ENCODE results near the gene OR5H15.
"Not testable (repeated sequence)": the region's sequence is repeated elsewhere in the genome, so short reads cannot be mapped to it uniquely, and the experiment has no call there.

OR5H15 gene

DNA sequence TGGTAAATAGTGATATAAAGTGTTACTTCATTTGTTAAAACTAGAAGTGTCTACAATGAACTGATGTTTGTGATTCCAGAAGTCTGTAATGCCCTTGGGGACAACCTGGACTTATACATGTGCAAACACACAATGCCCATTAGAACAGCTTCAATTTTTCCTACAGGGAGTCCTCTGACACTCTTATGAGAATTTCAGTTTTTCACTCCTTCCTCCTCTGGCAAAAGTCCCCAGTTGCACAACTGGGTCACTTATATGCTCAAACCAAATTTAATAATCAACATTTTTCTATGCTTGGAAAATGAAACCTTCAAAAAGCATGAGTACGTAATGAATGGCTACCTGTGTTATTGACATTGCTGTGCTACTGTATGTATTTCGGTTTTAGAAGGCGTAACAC, at the start of gene OR5H15:
Gene OR5H15 (plus strand): TSS at position 301 of the 400 bp plus-strand sequence. CDS start 2,004 bp downstream, outside the sequence.
- no peak for DNase-seq

DNA sequence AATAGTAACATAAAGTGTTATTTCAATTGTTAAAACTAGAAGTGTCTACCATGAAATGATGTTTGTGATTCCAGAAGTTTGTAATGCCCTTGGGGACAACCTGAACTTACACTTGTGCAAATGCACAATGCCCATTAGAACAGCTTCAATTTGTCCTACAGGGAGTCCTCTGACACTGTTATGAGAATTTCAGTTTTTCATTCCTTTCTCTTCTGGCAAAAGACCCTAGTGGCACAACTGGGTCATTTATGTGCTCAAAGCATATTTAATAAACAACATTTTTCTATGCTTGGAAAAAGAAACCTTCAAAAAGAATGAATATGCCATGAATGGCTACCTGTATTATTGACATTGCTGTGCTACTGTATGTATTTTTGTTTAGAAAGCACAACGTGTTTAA, 36.1 kb upstream of the OR5H15 start, which contains the start of gene OR5H1:
Gene OR5H1 (plus strand): TSS at position 301 of the 400 bp plus-strand sequence. CDS start 1,977 bp downstream, outside the sequence.
- DNase-seq, result no peak

DNA sequence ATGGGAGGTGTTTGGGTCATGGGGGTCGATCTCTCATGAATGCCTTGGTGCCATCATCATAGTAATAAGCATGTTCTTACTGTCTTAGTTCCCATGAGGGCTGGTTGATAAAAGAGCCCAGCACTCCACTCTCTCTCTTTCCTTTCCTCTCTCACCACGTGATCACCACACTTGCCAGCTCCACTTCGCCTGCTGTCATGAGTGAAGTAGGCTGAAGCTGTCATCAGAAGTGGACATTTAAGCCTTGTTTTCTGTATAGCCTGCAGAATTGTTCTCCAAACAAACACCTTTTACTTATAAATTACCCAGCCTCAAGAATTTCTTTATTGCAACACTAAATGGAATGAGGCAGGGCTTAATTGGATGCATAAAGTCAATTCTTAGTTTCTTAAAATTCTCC, 29.9 kb upstream of the OR5H15 start:
- no peak for DNase-seq

DNA sequence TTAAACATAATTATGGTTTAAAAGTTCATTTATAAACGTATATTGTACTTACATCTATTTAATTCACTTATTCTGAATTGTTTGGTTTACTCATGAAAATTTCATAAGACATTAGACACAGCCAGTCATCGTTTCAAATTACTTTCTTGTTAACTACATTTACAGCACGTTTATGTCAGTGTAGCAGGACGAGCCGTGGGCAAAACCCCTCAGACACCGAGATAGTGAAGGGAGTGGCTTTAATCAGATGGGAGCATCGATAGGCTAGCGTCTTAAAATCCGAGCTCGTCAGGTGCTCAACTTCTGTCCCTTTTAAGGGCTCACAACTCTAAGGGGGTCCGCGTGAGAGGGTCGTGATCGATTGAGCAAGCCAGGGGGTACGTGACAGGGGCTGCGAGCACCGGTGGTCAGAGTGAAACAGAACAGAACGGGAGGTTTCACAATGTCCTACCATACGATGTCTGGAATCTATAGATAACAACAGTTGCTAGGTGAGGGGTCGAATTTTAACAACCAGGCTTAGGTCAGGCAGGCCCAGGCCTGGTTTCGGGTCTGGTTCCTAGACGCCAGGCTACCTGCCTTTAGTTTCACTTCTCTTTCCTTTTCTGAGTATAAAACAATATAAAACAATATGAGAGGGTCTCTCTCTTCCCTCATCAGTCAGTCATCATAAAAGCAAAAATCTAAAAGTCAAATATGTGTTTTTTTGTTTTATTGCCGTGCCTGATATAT, 28.5 kb upstream of the OR5H15 start:
- DNase-seq, result not testable (repeated sequence)

DNA sequence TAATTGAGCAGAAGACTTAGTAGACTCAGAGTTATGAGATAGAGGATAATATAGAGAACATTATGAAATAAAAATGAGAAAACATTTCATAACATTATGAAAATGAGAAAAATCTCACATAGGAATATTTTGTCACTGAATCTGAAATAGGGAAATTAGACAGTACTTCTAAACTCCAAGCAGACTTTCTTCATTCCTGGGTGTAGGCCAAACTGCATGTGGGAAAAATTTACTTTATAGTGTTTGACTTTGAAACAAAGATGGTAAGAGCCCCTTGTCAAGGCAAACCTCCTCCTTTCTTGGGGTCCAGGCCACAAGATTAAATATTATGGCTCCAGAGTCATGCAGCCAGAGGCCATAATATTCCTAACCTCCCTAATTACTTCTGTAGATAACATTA, 26.0 kb upstream of the OR5H15 start:
- no peak for DNase-seq

DNA sequence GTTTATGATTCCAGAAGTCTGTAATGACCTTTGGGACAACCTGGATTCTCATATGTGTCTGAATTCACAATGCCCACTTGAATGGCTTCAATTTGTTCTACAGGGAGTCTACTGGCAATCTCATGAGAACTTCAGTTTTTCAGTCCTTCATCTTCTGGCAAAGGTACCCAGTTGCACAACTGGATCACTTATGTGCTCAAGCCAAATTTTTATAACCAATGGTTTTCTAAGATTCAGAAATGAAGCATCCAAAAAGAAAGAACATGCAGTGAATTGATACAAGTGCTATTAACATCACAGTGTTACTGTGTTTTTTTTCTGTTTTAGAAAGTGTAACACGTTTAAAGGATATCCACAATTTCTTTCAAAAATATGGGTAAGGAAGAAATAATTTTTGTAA, 19.3 kb upstream of the OR5H15 start, which contains the start of gene OR5H14:
Gene OR5H14 (plus strand): TSS at position 301 of the 400 bp plus-strand sequence. CDS start 1,907 bp downstream, outside the sequence.
- DNase-seq, result no peak

DNA sequence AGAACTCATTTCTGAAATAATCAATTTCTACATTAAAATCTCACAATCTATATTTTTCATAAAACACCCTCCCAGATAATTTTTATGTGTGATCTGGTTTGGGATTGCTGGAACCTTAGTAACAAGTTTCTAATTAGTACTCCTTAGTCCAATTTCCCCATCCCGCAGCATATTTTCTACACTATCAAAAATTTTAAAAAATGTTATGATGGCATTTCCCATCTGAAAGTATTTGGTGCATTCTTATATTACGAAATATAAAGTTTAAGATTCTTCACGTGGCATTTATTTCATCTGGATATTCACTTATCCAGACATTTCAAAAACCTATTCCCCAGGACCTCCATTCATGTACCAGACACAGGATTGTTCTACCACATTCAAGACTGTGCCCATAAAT, 17.7 kb upstream of the OR5H15 start:
- no peak for DNase-seq

DNA sequence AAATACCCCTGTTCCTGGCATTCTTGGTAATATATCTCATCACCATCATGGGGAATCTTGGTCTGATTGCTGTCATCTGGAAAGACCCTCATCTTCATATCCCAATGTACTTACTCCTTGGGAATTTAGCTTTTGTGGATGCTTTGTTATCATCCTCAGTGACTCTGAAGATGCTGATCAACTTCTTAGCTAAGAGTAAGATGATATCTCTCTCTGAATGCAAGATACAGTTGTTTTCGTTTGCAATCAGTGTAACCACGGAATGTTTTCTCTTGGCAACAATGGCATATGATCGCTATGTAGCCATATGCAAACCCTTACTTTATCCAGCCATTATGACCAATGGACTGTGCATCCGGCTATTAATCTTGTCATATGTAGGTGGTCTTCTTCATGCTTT, 17.0 kb upstream of the OR5H15 start:
- not testable (repeated sequence) for DNase-seq

DNA sequence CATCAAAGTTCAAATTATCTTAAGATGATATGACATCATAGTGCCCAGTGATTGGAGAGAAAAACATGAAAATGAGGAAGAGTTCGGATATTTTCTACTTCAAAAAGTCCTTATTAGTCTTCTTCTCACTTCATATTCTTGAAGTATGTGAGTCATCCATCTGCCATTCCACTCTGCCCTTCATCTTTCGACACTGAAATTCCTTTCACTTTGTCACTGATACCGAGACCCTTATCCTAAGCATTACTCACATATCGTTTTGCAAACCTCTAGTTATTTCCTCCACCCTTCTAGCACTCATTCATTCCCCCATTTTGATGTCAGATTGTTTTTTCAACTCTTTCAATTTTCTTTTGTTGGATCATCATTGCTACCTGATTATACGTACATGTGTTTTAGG, 15.3 kb upstream of the OR5H15 start:
- no peak for DNase-seq

DNA sequence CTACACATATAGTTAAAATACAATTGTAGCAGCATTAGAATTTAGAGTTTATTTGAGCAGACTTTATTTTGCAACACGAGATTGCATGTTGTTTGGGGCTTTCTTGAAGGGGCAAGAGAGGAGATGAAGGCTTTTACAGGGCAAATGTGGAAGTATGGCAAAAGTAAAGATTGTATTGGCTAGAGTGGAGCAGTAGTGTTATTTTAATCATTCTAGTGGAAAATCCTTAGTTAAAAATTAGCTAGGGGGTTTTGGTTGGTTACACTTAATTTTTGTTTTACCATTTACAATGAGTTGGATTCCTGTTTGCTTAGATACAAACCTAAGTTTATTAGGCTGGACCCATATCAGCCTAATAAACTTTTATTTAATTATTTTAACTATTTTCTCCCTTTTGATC, 4.6 kb downstream of the OR5H15 start:
- no peak for DNase-seq

DNA sequence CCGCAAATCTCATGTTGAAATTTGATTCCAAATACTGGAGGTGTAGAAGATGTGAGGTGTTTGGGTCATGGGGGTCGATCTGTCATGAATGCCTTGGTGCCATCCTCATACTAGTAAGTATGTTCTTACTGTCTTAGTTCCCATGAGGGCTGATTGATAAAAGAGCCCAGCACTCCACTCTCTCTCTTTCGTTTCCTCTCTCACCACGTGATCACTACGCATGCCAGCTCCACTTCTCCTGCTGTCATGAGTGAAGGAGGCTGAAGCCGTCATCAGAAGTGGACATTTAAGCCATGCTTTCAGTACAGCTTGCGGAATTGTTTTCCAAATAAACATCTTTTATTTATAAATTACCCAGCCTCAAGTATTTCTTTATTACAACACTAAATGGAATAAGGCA, 6.1 kb downstream of the OR5H15 start:
- no peak for DNase-seq

DNA sequence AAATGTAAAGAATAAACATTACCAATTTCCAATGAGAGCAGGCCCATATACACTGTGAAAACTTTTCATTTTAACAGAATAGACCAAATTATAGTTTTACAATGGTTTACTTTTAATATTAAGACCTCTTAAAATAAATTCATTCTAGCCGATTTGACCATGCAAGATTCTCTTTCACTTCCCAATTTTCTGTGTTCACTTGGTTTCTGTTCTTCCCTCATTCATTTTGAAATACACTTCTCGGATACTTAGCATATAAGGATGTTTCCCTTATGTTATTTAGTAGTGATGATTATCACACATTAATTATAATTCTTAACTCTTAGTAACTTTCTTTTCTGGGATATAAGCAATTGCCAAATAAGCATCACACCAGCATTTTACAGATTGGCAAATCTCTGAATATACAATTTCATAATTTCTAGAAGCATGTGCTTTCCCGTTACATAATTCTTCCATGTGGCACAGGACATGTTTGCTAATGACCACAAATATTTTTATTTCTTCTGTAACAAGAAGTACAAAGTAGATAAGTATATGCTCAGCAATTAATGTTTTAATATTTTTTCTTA, 13.9 kb downstream of the OR5H15 start:
- DNase-seq, result no peak

DNA sequence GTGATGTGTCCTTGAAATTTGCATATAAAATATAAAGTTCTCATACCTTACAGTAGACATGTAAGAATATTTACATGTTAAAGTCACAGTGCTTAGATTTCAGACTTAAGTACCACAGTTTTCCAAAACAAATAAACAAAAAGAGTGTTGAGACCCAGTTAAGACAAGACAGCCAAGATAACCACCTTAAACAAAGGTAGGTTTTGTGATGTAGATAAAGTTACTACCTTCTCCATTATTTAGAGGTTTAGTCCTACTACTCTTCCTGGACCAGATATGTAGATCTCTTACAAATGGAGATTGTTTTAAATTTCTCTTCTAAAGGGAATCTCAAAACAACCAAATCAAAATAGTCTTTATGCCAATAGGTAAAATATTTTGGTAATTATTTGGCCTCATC, 15.7 kb downstream of the OR5H15 start:
- DNase-seq, result no peak

DNA sequence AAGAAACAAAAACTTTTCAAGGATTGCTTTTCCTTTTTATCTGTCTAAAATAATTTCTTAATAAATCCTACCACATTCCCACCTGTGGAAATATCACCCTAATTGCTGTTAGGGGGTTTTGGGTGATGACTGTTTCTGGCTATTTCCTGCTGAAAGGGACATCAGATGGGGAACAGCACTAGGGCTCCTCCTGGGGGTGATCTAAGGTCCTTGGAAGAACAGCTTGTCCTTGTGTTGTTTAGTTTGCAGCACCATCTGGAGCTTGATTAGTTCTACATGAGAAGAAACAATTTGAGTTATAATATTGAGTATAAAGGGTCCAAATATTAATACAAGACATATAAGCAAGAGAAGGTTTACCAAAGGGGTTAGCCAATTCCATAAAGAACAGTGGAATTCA, 18.7 kb downstream of the OR5H15 start:
- no peak for DNase-seq

DNA sequence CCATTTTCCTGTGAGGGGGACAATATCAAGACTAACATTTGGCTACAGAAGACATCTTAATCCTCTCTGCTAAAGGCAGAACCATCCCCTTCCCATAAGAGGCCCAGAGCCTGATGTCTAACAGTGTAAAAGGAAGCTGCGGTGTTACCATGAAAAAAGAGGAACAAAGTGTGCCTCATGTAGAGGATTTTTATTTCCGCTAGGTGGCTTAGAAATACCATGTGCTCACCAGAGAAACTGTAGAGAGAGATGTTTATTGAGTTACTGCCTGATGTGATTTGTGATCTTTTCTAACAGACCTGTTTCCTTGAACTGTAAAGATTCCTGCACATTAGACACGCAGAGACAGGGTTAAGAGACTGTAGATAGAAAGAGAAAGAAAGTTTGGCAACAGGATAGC, 22.0 kb downstream of the OR5H15 start:
- DNase-seq, result no peak

DNA sequence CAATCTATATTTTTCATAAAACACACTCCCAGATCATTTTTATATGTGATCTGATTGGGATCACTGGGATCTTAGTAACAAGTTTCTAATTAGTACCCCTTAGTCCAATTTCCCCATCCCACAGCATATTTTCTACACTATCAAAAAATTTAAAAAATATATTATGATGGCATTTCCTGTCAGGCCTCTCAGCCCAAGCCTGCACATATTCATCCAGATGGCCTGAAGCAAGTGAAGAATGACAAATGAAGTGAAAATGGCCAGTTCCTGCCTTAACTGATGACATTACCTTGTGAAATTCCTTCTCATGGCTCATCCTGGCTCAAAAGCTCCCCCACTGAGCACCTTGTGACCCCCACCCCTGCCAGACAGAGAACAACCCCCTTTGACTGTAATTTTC, 24.4 kb downstream of the OR5H15 start:
- DNase-seq, result not testable (repeated sequence)

DNA sequence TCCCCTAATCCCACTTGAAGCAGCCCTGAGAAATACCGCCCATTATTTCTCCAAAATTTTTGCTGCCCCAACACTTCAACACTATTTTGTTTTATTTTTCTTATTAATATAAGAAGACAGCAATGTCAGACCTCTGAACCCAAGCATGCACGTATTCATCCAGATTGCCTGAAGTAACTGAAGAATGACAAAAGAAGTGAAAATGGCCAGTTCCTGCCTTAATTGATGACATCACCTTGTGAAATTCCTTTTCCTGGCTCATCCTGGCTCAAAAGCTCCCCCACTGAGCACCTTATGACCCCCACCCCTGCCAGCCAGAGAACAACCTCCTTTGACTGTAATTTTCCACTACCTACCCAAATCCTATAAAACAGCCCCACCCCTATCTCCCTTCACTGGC, 29.8 kb downstream of the OR5H15 start:
- not testable (repeated sequence) for DNase-seq

DNA sequence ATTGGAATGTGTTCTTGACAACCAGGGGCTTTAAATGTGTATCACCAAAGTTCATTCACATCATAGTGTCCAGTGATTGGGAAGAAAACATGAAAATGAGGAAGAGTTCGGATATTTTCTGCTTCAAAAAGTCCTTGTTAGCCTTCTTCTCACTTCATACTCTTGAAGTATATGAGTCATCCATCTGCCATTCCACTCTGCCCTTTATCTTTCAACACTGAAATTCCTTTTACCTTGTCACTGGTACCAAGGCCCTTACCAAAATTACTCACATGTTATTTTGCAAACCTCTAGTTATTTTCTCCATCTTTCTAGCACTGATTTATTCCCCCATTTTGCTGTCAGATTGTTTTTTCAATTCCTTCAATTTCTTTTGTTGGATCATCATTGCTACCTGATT, 32.5 kb downstream of the OR5H15 start:
- DNase-seq, result no peak

DNA sequence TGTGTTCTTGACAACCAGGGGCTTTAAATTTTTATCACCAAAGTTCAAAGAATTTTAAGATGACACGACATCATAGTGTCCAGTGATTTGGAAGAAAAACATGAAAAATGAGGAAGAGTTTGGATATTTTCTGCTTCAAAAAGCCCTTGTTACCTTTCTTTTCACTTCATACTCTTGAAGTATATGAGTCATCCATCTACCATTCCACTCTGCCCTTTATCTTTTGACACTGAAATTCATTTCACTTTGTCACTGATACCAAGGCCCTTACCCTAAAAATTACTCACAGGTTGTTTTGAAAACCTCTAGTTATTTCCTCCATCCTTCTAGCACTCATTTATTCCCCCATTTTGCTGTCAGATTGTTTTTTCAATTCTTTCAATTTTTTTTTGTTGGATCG, 42.7 kb downstream of the OR5H15 start:
- DNase-seq, result no peak

DNA sequence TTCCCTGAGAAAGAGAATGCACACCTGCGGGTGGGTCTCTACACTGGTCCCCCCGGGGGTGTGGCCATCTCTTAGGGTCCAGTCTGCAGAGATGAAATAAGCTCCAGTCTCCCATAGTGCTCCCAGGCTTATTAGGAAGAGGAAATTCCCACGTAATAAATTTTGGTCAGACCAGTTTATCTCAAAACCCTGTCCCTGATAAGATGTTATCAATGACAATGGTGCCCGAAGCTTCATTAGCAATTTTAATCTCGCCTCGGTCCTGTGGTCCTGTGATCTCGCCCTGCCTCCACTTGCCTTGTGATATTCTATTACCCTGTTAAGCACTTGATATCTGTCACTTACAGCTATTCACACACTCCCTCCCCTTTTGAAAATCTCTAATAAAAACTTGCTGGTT, 46.8 kb downstream of the OR5H15 start:
- no peak for DNase-seq

DNA sequence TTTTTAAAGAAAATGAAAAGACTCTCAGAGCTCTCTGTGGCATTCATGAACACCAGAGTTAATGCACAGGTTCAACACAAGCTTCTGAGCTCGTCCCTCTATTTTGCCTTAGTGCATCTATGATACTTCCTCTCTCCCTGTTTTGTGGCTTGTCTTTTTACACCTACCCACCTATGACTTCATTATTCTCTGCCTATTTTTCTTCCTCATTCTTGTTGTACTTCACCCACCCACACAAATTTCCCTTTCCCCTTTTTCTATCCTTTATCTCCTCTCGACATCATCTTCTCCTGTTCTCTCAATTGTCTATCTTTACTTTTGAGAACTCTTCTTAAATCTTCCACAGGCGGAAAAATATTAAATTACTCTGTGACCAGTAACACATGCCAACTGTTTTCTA, 48.6 kb downstream of the OR5H15 start:
- no peak for DNase-seq
